ENCODE results near the gene NR2C2AP.

The NR2C2AP gene

DNA sequence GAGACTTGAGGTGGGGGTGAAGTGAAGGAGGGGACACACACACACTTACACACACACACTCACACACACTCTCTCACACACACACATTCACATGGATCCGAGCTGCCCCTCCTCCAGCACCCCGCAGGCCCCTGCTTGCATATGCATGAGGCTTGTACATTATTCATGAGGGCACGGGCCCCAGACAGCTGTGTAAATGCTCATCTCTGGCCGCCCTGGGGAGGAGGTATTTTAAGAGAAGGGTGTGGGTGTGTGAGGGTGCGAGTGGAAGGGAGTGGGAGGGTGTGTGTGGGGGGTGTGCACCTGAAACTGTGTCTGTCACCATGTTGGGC, 10.9 kb upstream of the NR2C2AP start:
- DNase-seq, result no peak

- no peak for DNase-seq
These were observed 10.4 kb upstream of the NR2C2AP start for GRCh38 chr19:19213426-19214158.

- no peak for DNase-seq
These were observed 9.7 kb upstream of the NR2C2AP start for GRCh38 chr19:19212916-19213315.

- DNase-seq, result no peak
These were observed 8.5 kb upstream of the NR2C2AP start, which contains the start of gene NCAN for GRCh38 chr19:19211499-19212420. Gene NCAN, plus strand, starts transcription at chr19:19211958. Its CDS starts 4,996 bp downstream, at chr19:19216954.

- DNase-seq, result no peak
These were observed 6.2 kb upstream of the NR2C2AP start for GRCh38 chr19:19209372-19209771.

- no peak for DNase-seq
These were observed 4.7 kb upstream of the NR2C2AP start for GRCh38 chr19:19207637-19208572.

GRCh38 chr19:19206938-19207337, 3.7 kb upstream of the NR2C2AP start:
- no peak for DNase-seq

GRCh38 chr19:19205416-19206410, 2.5 kb upstream of the NR2C2AP start:
- DNase-seq, result no peak

GRCh38 chr19:19204181-19204580, 967 bp upstream of the NR2C2AP start:
- DNase-seq, result no peak

DNA sequence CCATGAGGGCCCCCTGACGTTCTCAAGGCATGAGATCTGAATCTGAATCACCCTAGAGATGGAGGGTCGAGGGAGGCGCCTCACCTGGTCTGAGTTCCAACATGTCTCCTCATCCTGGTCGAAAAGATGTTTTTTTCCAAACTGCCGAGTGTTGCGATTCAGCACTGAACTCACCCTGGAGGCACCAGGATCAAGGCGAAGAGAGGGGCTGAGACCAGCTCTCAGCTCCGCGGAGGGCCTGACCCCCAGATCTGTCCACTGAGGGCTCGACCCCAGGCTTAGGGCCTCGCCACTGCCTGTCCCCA, 555 bp downstream of the NR2C2AP start:
- no peak for DNase-seq

GRCh38 chr19:19201697-19202630, 1.2 kb downstream of the NR2C2AP start:
- DNase-seq, result no peak

DNA sequence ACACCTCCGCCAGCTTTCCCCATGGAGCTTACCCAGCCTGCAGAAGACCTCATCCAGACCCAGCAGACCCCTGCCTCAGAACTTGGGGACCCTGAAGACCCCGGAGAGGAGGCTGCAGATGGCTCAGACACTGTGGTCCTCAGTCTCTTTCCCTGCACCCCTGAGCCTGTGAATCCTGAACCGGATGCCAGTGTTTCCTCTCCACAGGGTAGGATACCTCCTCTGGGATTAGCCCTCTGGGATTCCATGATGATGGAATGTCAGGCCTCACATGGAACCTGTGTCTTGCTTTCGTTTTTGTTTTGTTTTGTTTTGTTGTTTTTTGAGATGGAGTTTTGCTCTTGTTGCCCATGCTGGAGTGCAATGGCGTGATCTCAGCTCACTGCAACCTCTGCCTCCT, 9.3 kb downstream of the NR2C2AP start:
- DNase-seq, result no peak

DNA sequence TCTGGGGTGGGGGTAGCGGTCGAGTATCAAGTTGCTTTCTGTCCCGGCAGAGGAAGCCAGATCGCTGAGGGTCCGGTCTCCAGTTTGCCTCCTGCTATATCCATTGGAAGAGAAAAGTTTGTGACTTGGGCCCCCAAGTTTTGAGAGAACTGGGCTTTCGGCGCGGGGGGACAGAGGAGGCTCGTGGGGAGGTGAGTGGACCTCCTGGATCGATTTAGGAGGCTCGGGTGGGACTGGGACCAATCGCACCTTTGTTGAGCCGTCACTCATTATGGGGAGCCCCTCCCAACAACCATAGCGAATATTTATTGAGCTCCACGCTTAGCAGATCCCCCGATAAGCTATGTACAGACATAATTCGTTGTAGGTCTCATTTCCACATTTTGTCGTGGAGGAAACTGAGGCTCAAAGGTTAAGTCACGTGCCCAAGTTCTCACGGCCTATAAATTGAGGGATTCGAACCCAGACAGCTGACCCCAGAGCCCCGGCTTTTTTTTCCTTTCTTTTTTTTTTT, 10.2 kb downstream of the NR2C2AP start:
- DNase-seq, result no peak

GRCh38 chr19:19192078-19192882, 10.9 kb downstream of the NR2C2AP start, which contains the start of the genes BORCS8 and RFXANK:
Gene BORCS8, minus strand, starts transcription at chr19:19192152. Its CDS starts 35 bp downstream, at chr19:19192117.
Gene RFXANK, plus strand, starts transcription at chr19:19192258. Its CDS starts 1,689 bp downstream, at chr19:19193947.
- DNase-seq, result peak; percentile 99

- no peak for DNase-seq
These were observed 11.5 kb downstream of the NR2C2AP start for GRCh38 chr19:19191768-19192077.

DNA sequence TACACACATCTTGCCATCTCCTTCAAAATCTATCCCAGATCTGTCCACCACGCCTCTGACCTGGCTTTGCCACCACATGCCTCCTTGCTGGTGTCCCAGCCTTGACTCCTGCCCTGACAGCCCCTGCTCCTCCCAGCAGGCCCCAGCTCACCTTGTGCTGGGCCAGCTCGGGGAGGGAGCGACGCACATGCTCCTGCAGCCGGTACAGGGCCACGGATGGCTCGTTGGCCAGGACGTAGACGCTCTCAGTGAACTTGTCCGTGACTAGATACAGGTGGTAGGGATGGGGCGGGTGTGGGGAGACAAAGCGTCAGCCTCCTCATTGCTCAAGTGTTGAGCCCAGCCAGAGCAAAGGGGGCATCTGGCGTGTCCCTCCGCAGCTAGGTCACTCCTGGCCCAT, 16.5 kb downstream of the NR2C2AP start:
- no peak for DNase-seq

DNA sequence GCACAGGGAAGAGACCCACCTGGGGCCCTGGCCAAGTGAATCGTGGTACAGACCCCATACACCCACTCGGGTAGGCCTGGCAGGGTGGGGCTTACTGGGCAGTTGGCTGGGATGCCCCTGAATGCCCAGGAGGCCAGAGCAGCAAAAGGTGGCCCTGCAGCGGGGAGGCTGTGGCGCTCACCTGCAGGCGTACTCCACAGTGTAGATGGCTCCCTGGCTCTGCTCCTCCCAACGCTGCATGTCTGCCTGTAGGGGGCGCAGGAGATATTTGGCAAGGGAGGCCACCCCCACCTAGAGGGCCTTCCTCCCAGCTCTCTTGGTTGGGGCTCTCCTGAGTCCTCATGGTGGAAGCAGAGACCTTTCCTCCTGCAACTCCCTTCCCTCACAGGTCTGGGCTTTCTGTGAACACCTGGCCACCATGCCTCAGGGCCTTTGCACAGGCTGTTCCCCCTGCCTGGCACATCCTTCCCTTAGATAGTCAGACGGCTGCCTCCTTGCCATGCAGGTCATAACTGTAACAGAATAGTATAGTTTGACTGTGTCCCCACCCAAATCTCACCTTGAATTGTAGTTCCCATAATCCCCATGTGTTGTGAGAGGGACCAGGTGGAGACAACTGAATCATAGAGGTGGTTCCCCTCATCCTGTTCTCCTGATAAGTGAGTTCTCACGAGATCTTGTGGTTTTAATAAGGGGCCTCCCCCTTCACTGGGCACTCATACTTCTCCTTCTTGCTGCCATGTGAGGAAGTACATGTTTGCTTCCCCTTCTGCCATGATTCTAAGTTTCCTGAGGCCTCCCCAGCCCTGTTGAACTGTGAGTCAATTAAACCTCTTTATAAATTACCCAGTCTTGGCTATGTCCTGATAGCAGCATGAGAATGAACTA, 17.1 kb downstream of the NR2C2AP start:
- DNase-seq, result peak; percentile 59 to 80

DNA sequence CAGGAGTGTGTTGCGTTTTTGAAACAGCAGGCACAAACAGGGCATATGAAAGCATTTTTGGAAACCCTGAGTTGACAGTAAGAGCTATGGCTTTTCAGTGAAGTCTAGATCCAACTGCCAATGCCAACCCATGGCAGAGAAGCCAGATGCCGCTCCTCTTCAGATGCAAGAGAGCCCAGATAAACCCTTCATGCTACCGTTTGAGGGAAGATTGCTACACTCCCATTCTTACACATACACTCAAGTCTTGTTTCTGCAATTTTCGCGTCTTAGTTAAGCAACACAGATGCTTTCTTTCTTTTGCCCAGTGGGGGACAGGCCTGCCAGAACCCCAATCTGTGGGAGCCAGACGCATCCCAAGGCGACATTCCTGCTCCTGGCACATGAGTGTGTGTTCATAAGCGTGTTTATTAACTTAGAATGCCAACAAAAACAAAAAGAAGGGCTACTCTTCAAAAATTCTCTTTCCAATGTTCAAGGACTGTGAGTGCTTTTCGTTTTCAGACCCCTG, 21.7 kb downstream of the NR2C2AP start:
- DNase-seq, result no peak

Measured in stimulated activated CD4-positive, alpha-beta T cell treated with anti-CD3 and anti-CD28 coated beads, Interleukin-2, amount 100 ng/mL, for 24 hours (primary cell).